ENCODE data around the gene SGSM2.

DNA sequence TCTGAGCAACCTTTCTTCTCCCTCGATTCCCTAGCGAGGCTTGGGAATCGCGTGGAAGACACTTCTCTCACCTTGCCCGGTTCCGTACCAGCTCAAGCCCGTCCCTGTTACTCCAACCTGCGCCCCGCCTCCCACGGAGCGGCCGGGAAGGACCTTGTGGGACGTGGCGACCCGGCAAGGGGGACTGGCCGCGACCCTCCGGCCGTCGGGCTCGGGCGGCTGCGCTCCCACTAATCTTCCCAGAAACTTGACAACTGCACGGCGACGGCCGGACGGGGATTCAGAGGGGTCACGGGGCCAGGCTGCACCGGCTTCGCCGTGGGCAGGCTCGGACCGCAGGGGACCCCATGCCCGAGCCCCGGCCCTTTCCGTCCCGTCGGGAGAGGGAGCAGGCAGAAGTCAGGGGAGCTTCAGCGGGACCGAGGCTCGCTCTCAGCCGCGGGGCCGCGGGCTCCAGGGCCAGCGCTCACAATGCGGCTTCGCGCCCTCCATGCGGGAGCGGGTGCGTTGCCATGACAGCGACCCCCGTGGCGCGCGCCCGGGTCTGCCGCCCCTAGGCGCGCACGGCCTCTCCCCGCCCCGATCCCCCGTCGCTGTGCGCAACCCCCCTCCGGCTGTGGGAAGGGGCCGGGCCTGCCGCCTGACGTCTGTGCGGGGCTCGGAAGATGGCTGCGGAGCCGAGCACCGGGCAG, at the start of gene SGSM2:
- TF ChIP-seq, protein P1, sequence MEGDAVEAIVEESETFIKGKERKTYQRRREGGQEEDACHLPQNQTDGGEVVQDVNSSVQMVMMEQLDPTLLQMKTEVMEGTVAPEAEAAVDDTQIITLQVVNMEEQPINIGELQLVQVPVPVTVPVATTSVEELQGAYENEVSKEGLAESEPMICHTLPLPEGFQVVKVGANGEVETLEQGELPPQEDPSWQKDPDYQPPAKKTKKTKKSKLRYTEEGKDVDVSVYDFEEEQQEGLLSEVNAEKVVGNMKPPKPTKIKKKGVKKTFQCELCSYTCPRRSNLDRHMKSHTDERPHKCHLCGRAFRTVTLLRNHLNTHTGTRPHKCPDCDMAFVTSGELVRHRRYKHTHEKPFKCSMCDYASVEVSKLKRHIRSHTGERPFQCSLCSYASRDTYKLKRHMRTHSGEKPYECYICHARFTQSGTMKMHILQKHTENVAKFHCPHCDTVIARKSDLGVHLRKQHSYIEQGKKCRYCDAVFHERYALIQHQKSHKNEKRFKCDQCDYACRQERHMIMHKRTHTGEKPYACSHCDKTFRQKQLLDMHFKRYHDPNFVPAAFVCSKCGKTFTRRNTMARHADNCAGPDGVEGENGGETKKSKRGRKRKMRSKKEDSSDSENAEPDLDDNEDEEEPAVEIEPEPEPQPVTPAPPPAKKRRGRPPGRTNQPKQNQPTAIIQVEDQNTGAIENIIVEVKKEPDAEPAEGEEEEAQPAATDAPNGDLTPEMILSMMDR (IDR thresholded peaks at IDR 0.05; ENCODE audit: low read depth, low read length, missing input control) = no peak
- TF ChIP-seq, protein P2, sequence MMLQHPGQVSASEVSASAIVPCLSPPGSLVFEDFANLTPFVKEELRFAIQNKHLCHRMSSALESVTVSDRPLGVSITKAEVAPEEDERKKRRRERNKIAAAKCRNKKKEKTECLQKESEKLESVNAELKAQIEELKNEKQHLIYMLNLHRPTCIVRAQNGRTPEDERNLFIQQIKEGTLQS (IDR thresholded peaks at IDR 0.05) = no peak
- TF ChIP-seq JUND (IDR thresholded peaks at IDR 0.05) (no peak), RAD21 (IDR thresholded peaks at IDR 0.05) (no peak), EGR1 (IDR thresholded peaks at IDR 0.05; ENCODE audit: low read depth in 2 of 2) (no peak), TAF1 (conservative IDR thresholded peaks at IDR 0.05) (no peak), HNF4A (conservative IDR thresholded peaks at IDR 0.05) (no peak), SP1 (IDR thresholded peaks at IDR 0.05) (no peak), HNF4G (IDR thresholded peaks at IDR 0.05) (no peak), YY1 (IDR thresholded peaks at IDR 0.05) (no peak), GABPA (IDR thresholded peaks at IDR 0.05 in 1 of 2, conservative IDR thresholded peaks at IDR 0.05 in 1 of 2) (no peak)
- TF ChIP-seq, protein P3, sequence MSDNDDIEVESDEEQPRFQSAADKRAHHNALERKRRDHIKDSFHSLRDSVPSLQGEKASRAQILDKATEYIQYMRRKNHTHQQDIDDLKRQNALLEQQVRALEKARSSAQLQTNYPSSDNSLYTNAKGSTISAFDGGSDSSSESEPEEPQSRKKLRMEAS (IDR thresholded peaks at IDR 0.05) = no peak
- TF ChIP-seq, protein P4, sequence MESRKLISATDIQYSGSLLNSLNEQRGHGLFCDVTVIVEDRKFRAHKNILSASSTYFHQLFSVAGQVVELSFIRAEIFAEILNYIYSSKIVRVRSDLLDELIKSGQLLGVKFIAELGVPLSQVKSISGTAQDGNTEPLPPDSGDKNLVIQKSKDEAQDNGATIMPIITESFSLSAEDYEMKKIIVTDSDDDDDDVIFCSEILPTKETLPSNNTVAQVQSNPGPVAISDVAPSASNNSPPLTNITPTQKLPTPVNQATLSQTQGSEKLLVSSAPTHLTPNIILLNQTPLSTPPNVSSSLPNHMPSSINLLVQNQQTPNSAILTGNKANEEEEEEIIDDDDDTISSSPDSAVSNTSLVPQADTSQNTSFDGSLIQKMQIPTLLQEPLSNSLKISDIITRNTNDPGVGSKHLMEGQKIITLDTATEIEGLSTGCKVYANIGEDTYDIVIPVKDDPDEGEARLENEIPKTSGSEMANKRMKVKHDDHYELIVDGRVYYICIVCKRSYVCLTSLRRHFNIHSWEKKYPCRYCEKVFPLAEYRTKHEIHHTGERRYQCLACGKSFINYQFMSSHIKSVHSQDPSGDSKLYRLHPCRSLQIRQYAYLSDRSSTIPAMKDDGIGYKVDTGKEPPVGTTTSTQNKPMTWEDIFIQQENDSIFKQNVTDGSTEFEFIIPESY (IDR thresholded peaks at IDR 0.05) = no peak
- TF ChIP-seq, protein P5, sequence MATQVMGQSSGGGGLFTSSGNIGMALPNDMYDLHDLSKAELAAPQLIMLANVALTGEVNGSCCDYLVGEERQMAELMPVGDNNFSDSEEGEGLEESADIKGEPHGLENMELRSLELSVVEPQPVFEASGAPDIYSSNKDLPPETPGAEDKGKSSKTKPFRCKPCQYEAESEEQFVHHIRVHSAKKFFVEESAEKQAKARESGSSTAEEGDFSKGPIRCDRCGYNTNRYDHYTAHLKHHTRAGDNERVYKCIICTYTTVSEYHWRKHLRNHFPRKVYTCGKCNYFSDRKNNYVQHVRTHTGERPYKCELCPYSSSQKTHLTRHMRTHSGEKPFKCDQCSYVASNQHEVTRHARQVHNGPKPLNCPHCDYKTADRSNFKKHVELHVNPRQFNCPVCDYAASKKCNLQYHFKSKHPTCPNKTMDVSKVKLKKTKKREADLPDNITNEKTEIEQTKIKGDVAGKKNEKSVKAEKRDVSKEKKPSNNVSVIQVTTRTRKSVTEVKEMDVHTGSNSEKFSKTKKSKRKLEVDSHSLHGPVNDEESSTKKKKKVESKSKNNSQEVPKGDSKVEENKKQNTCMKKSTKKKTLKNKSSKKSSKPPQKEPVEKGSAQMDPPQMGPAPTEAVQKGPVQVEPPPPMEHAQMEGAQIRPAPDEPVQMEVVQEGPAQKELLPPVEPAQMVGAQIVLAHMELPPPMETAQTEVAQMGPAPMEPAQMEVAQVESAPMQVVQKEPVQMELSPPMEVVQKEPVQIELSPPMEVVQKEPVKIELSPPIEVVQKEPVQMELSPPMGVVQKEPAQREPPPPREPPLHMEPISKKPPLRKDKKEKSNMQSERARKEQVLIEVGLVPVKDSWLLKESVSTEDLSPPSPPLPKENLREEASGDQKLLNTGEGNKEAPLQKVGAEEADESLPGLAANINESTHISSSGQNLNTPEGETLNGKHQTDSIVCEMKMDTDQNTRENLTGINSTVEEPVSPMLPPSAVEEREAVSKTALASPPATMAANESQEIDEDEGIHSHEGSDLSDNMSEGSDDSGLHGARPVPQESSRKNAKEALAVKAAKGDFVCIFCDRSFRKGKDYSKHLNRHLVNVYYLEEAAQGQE (IDR thresholded peaks at IDR 0.05) = no peak

All from liver (tissue), 3 donors.